H9 (cell line): ENCODE measurements around the gene CYSLTR2. TPM values are rescaled to one million over a fixed set of nuclear protein-coding genes. Genes with fewer than 3 reads are reported as not detected.
"Not testable (repeated sequence)": the region's sequence is repeated elsewhere in the genome, so short reads cannot be mapped to it uniquely, and the experiment has no call there.

Experiments
- DNase-seq: peaks from one replicate; pipeline ENCODE4 v3.0.0-alpha.2; 2017
- H2AFZ ChIP-seq: one replicate; pipeline ENCODE4 v1.6.1; 2013; ENCODE audit warnings: mild to moderate bottlenecking, low read length, control low read depth, moderate library complexity
- H2AK5ac ChIP-seq: 2 replicates; pipeline ENCODE4 v1.6.1; 2013; ENCODE audit warnings: low read length, control low read depth, mixed read lengths; ENCODE audit not compliant: insufficient read length
- H2BK120ac ChIP-seq: one replicate; pipeline ENCODE4 v1.6.1; 2013; ENCODE audit warnings: low read depth, mild to moderate bottlenecking, low read length, control low read depth, inconsistent platforms; ENCODE audit not compliant: poor library complexity, severe bottlenecking
- H2BK12ac ChIP-seq: 2 replicates; pipeline ENCODE4 v1.6.1; 2013; ENCODE audit warnings: low read length, control low read depth, mixed read lengths, low read depth; ENCODE audit not compliant: insufficient read length
- H2BK15ac ChIP-seq: 2 replicates; pipeline ENCODE4 v1.6.1; 2013; ENCODE audit warnings: low read depth, low read length, control low read depth
- H2BK20ac ChIP-seq: one replicate; pipeline ENCODE4 v1.6.1; 2013; ENCODE audit warnings: low read depth, mild to moderate bottlenecking, low read length, control low read depth, inconsistent platforms; ENCODE audit not compliant: poor library complexity, severe bottlenecking
- H2BK5ac ChIP-seq: 2 replicates; pipeline ENCODE4 v1.6.1; 2013; ENCODE audit warnings: low read length, control low read depth, mixed read lengths; ENCODE audit not compliant: insufficient read length
- H3K14ac ChIP-seq: 2 replicates; pipeline ENCODE4 v1.6.1; 2013; ENCODE audit warnings: low read length, control low read depth; ENCODE audit not compliant: insufficient read depth
- H3K18ac ChIP-seq: 2 replicates; pipeline ENCODE4 v1.6.1; 2013; ENCODE audit warnings: low read depth, mild to moderate bottlenecking, mixed read lengths, low read length, control low read depth; ENCODE audit not compliant: insufficient read length
- H3K23ac ChIP-seq: 2 replicates; pipeline ENCODE4 v1.6.1; 2013; ENCODE audit warnings: low read length, control low read depth, mixed read lengths, low read depth; ENCODE audit not compliant: insufficient read length
- H3K23me2 ChIP-seq: 2 replicates; pipeline ENCODE4 v1.6.1; 2013; ENCODE audit warnings: low read depth, mild to moderate bottlenecking, mixed read lengths, low read length, control low read depth; ENCODE audit not compliant: insufficient read length, poor library complexity, severe bottlenecking
- H3K27ac ChIP-seq: 2 replicates; pipeline ENCODE4 v1.5.1; 2013; ENCODE audit warnings: low read length, control low read depth, mixed read lengths, low read depth; ENCODE audit not compliant: insufficient read length
- H3K27me3 ChIP-seq: 2 replicates; pipeline ENCODE4 v1.6.1; 2013; ENCODE audit warnings: low read length, control low read depth, inconsistent platforms; ENCODE audit not compliant: insufficient read depth
- H3K4ac ChIP-seq: 2 replicates; pipeline ENCODE4 v1.6.1; 2013; ENCODE audit warnings: low read depth, mild to moderate bottlenecking, control low read depth, inconsistent platforms, low read length, moderate library complexity
- H3K4me1 ChIP-seq: 2 replicates; pipeline ENCODE4 v1.6.1; 2013; ENCODE audit warnings: low read length, control low read depth, inconsistent platforms; ENCODE audit not compliant: insufficient read depth
- H3K4me2 ChIP-seq: 2 replicates; pipeline ENCODE4 v1.6.1; 2013; ENCODE audit warnings: low read length, control low read depth, mixed read lengths; ENCODE audit not compliant: insufficient read length, insufficient read depth
- H3K56ac ChIP-seq: 2 replicates; pipeline ENCODE4 v1.6.1; 2013; ENCODE audit warnings: low read depth, mild to moderate bottlenecking, mixed read lengths, low read length, control low read depth; ENCODE audit not compliant: insufficient read length
- H3K79me1 ChIP-seq: 2 replicates; pipeline ENCODE4 v1.6.1; 2013; ENCODE audit warnings: low read depth, mild to moderate bottlenecking, moderate library complexity, low read length, control low read depth, inconsistent platforms; ENCODE audit not compliant: insufficient read depth, poor library complexity, severe bottlenecking
- H3K79me2 ChIP-seq: 2 replicates; pipeline ENCODE4 v1.6.1; 2013; ENCODE audit warnings: low read length, control low read depth, inconsistent platforms; ENCODE audit not compliant: insufficient read depth
- H3K9ac ChIP-seq: 2 replicates; pipeline ENCODE4 v1.6.1; 2013; ENCODE audit warnings: low read length, control low read depth, mixed read lengths; ENCODE audit not compliant: insufficient read length; ENCODE audit errors: extremely low read depth
- H3K9me3 ChIP-seq: one replicate; pipeline ENCODE4 v1.6.1; 2013; ENCODE audit warnings: low read depth, low read length, inconsistent platforms; ENCODE audit not compliant: control insufficient read depth
- H3T11ph ChIP-seq: one replicate; pipeline ENCODE4 v1.6.1; 2013; ENCODE audit warnings: mild to moderate bottlenecking, low read length, control low read depth, inconsistent platforms
- H4K20me1 ChIP-seq: one replicate; pipeline ENCODE4 v1.6.1; 2013; ENCODE audit not compliant: control insufficient read depth, insufficient read length, insufficient read depth
- H4K5ac ChIP-seq: 2 replicates; pipeline ENCODE4 v1.6.1; 2013; ENCODE audit warnings: low read depth, mild to moderate bottlenecking, mixed read lengths, low read length, control low read depth; ENCODE audit not compliant: insufficient read length
- H4K8ac ChIP-seq: replicated peaks from 2 replicates; pipeline ENCODE4 v1.6.1; 2013; ENCODE audit warnings: low read length, control low read depth, mixed read lengths, low read depth; ENCODE audit not compliant: insufficient read length
- H4K91ac ChIP-seq: 2 replicates; pipeline ENCODE4 v1.6.1; 2013; ENCODE audit warnings: low read depth, mild to moderate bottlenecking, moderate library complexity, mixed read lengths, low read length, control low read depth; ENCODE audit not compliant: insufficient read length
- H3K27ac Mint-ChIP-seq, 3 experiments: 2 replicates in 2 of 3; 3 replicates in 1 of 3; pipeline ENCODE4 v1.8.0; 2020 to 2021; ENCODE audit warnings: mixed read lengths in 3 of 3, mild to moderate bottlenecking in 1 of 3, moderate library complexity in 1 of 3
- H3K27me3 Mint-ChIP-seq: 2 replicates; pipeline ENCODE4 v1.8.0; 2021; ENCODE audit warnings: low read depth, mild to moderate bottlenecking, moderate library complexity, mixed read lengths
- H3K36me3 Mint-ChIP-seq, 3 experiments: 2 replicates in 2 of 3; 3 replicates in 1 of 3; pipeline ENCODE4 v1.8.0; 2020 to 2021; ENCODE audit warnings: low read depth in 3 of 3, mixed read lengths in 3 of 3; ENCODE audit not compliant: insufficient read depth in 1 of 3
- H3K4me1 Mint-ChIP-seq, 2 experiments: 2 replicates each; pipeline ENCODE4 v1.8.0; 2020; ENCODE audit warnings: mixed read lengths in 2 of 2
- H3K4me3 Mint-ChIP-seq, 2 experiments: 2 replicates in 1 of 2; 3 replicates in 1 of 2; pipeline ENCODE4 v1.8.0; 2020 to 2021; ENCODE audit warnings: mild to moderate bottlenecking in 2 of 2, mixed read lengths in 2 of 2, moderate library complexity in 1 of 2
- H3K9me3 Mint-ChIP-seq, 2 experiments: 2 replicates in 1 of 2; 3 replicates in 1 of 2; pipeline ENCODE4 v1.8.0; 2020; ENCODE audit warnings: mild to moderate bottlenecking in 2 of 2, mixed read lengths in 2 of 2, moderate library complexity in 1 of 2
- CTCF ChIP-seq: fragments of 200-600 bp; sonication (generic); conservative IDR thresholded peaks from 3 replicates; pipeline ENCODE4 v1.8.0; 2021; ENCODE audit warnings: antibody characterized with exemption, mild to moderate bottlenecking
- WGBS: extraction: QIAGEN DNeasy Blood & Tissue Kit; methylation state at CpG from one replicate; pipeline ENCODE4 v1.1.7; 2013; ENCODE audit warnings: missing lambda C conversion rate, low lambda C conversion rate, mixed read lengths; ENCODE audit not compliant: insufficient read length; ENCODE audit errors: extremely low coverage; 5-methylcytosine and 5-hydroxymethylcytosine counted together
- total RNA-seq: library from RNA; stranded (reverse); gene quantifications from 2 replicates; pipeline ENCODE4 v1.2.1, GENCODE V29; 2021

The CYSLTR2 gene
- total RNA-seq, 1 experiment from 2014 or later = not detected

DNA sequence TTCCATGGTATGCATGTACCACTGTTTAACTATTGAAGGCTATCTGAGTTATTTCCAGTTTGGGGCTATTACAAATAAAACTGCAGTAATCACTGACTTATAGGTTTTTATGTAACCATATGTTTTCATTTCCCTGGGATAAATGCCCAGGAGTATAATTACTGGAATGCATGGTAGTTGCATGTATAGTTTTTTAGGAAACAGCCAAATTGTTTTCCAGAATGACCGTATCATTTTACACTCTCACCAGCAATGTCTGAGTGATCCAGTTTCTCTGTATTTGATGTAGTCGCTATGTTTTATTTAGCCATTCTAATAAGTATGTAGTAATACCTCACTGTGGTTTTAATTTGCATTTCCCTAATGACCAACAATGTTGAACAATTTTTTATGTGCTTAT lies 42.0 kb downstream of the CYSLTR2 start:
- Histone ChIP-seq H4K5ac (no peak overlapping the region), H4K8ac (no peak overlapping the region), H3K27ac (no peak overlapping the region), H3K27me3 (no peaks in the 10 kb centered on the region), H3K14ac (no peak overlapping the region), H2AFZ (no peak overlapping the region), H2BK5ac (no peak overlapping the region), H3K79me2 (no peaks in the 10 kb centered on the region), H2BK20ac (no peak overlapping the region), H3K9ac (no peak overlapping the region), H3K23ac (no peak overlapping the region), H3T11ph (no peak overlapping the region), H4K91ac (no peak overlapping the region), H3K4ac (no peak overlapping the region), H3K4me1 (no peaks in the 10 kb centered on the region), H2BK120ac (no peak overlapping the region), H3K9me3 (no peaks in the 10 kb centered on the region), H3K79me1 (no peaks in the 10 kb centered on the region), H2AK5ac (no peak overlapping the region), H2BK15ac (no peak overlapping the region), H4K20me1 (no peaks in the 10 kb centered on the region), H3K56ac (no peak overlapping the region), H3K18ac (no peak overlapping the region), H2BK12ac (no peak overlapping the region), H3K23me2 (no peaks in the 10 kb centered on the region), H3K4me2 (no peak overlapping the region)
- Mint-ChIP-seq H3K36me3 (peaks cover 0 to 14% (median 8%) of the 10 kb centered on the region in 3 experiments; a peak in 6 of 7 replicates), H3K4me1 (no peaks in the 10 kb centered on the region), H3K4me3 (no peak overlapping the region), H3K27me3 (no peaks in the 10 kb centered on the region), H3K9me3 (peaks cover 29 to 31% of the 10 kb centered on the region in 2 experiments), H3K27ac (no peak overlapping the region)
- no CpG with 5 or more reads among the region's 2 CpGs for WGBS
- no peak for DNase-seq
- TF ChIP-seq CTCF = no peak

GRCh38 chr13:48696676-48697075 lies 42.9 kb downstream of the CYSLTR2 start:
- not testable (repeated sequence) for H3K79me2 ChIP-seq, H4K5ac ChIP-seq, H2AFZ ChIP-seq, H3K27me3 ChIP-seq, H3K4me3 Mint-ChIP-seq, H3K4me1 Mint-ChIP-seq, H3K14ac ChIP-seq, H2AK5ac ChIP-seq, DNase-seq, H4K20me1 ChIP-seq, H3K27ac Mint-ChIP-seq, H3K9me3 ChIP-seq, H3K27ac ChIP-seq, H3K18ac ChIP-seq, H3K23ac ChIP-seq, H4K8ac ChIP-seq, H3K4me2 ChIP-seq, H2BK12ac ChIP-seq, H3K79me1 ChIP-seq, H2BK5ac ChIP-seq, H3K4ac ChIP-seq, H3K9ac ChIP-seq, H2BK15ac ChIP-seq, H3K4me1 ChIP-seq, H2BK20ac ChIP-seq, H3K23me2 ChIP-seq, H4K91ac ChIP-seq, H3K27me3 Mint-ChIP-seq, H3T11ph ChIP-seq, H3K56ac ChIP-seq, H2BK120ac ChIP-seq
- peaks cover 0 to 14% (median 8%) of the 10 kb centered on the region in 3 experiments; a peak in 6 of 7 replicates for H3K36me3 Mint-ChIP-seq
- no CpG with 5 or more reads among the region's 12 CpGs for WGBS
- peaks cover 29 to 37% of the 10 kb centered on the region in 2 experiments for H3K9me3 Mint-ChIP-seq
